Measurements from ENCODE around the gene CELF2. TPM values are rescaled to one million over a fixed set of nuclear protein-coding genes. Genes with fewer than 3 reads are reported as not detected.

The CELF2 gene
- total and polyA plus RNA-seq, 2 of the 4 experiments (the other 2 are of a cell fraction), result 3.5 to 6.6 TPM

- DNase-seq (no peak), ATAC-seq (ENCODE audit: low read depth) (no peak)
- Histone ChIP-seq H3K56ac (ENCODE audit: extremely low read depth, insufficient read depth, low read length) (no peak overlapping the region), H2BK5ac (ENCODE audit: low read depth, low read length, poor library complexity, severe bottlenecking) (no peak overlapping the region), H4K91ac (ENCODE audit: insufficient read depth, low read depth, low read length) (no peak overlapping the region), H4K20me1 (ENCODE audit: insufficient read depth, low read length) (no peaks in the 10 kb centered on the region), H4K8ac (ENCODE audit: low read depth in 2 of 2, low read length in 2 of 2) (no peak overlapping the region), H2BK120ac (ENCODE audit: low read depth, low read length) (no peak overlapping the region), H3K4me3 (ENCODE audit: insufficient read depth, low read depth, low read length) (no peak overlapping the region), H3K9me1 (ENCODE audit: insufficient read depth, low read length) (no peaks in the 10 kb centered on the region), H2BK20ac (ENCODE audit: low read depth, low read length) (no peak overlapping the region), H3K4me1 (ENCODE audit: control insufficient read depth, insufficient read depth, low read length) (no peaks in the 10 kb centered on the region), H3K79me1 (ENCODE audit: low read depth in 1 of 2, low read length in 2 of 2) (no peaks in the 10 kb centered on the region), H3K9ac (ENCODE audit: low read depth, low read length) (no peak overlapping the region), H2AK9ac (replicated peaks; ENCODE audit: low read depth, low read length, poor library complexity) (no peak overlapping the region), H3K36me3 (ENCODE audit: control insufficient read depth, insufficient read depth, low read length) (no peaks in the 10 kb centered on the region), H2BK15ac (ENCODE audit: low read depth, low read length) (no peak overlapping the region), H3K4me2 (ENCODE audit: low read depth, low read length) (no peak overlapping the region), H3K18ac (ENCODE audit: low read depth, low read length) (no peak overlapping the region), H3K9me3 (ENCODE audit: control insufficient read depth, insufficient read depth, low read length) (peaks cover 2% of the 10 kb centered on the region), H3K23ac (ENCODE audit: low read depth, low read length) (no peak overlapping the region), H3K14ac (replicated peaks; ENCODE audit: low read depth, low read length) (no peak overlapping the region), H3K27ac (ENCODE audit: insufficient read depth, low read length) (no peak overlapping the region), H2AFZ (replicated peaks; ENCODE audit: low read length, poor library complexity) (no peak overlapping the region), H2AK5ac (ENCODE audit: low read depth, low read length) (no peak overlapping the region), H3K4ac (ENCODE audit: low read depth, low read length) (no peak overlapping the region), H3K27me3 (ENCODE audit: control insufficient read depth, insufficient read depth, low read length) (no peaks in the 10 kb centered on the region), H4K5ac (ENCODE audit: low read depth, low read length) (no peak overlapping the region)
- dilution Hi-C loops (cut with HindIII; ENCODE audit: low sequenced_read_pairs, unreplicated experiment) (no loop called here), intact Hi-C loops (cut with micrococcal nuclease) (no loop called here), in situ Hi-C loops (cut with MboI; ENCODE audit: low sequenced_read_pairs) (no loop called here)
- WGBS, 2 experiments (ENCODE audit: extremely low coverage in 2 of 2, insufficient read length in 1 of 2), result 60% methylated on average over 1 of the region's 13 CpGs; no CpG with 5 or more reads in 1 of the 2 experiments
- POLR2A ChIA-PET (ENCODE audit: unreplicated experiment), result no interaction called here
- no peak for TF ChIP-seq MAZ (IDR thresholded peaks at IDR 0.05; ENCODE audit: borderline replicate concordance, low read depth, low read length)
- no peak for TF ChIP-seq USF2 (IDR thresholded peaks at IDR 0.05; ENCODE audit: low read depth, low read length)
- TF ChIP-seq RFX5 (IDR thresholded peaks at IDR 0.05; ENCODE audit: low read depth, low read length), result no peak
- no peak for TF ChIP-seq CTCF (conservative IDR thresholded peaks at IDR 0.05; ENCODE audit: low read depth, low read length)
- TF ChIP-seq RAD21 (IDR thresholded peaks at IDR 0.05; ENCODE audit: low read length), result no peak
- TF ChIP-seq NFE2L2 (IDR thresholded peaks at IDR 0.05; ENCODE audit: low read depth, low read length), result no peak
- BruUV-seq (replicated peaks), result no TSS peak
- CTCF ChIA-PET, result no interaction called here
These were observed 270.6 kb downstream of the CELF2 start for GRCh38 chr10:11288302-11288701.
